Stimulated activated CD4-positive, alpha-beta T cell treated with anti-CD3 and anti-CD28 coated beads, TNF-alpha, amount 100 ng/mL, for 48 hours (primary cell): ENCODE measurements around the gene PRTG.
A peak's percentile ranks its signal among the peaks of the same experiment; 100 is the strongest.
"Not testable (repeated sequence)": the region's sequence is repeated elsewhere in the genome, so short reads cannot be mapped to it uniquely, and the experiment has no call there.

Source experiments
- DNase-seq, 3 donors: peaks; one replicate each; pipeline ENCODE4 v3.0.0-alpha.2; 2020; ENCODE audit warnings: low read depth in 3 of 3

PRTG gene

GRCh38 chr15:55633731-55634130 is 109.2 kb downstream of the PRTG start:
- no peak for DNase-seq

GRCh38 chr15:55632434-55632833 is 110.5 kb downstream of the PRTG start:
- no peak for DNase-seq

- no peak for DNase-seq
Measured at GRCh38 chr15:55630858-55631257, 112.1 kb downstream of the PRTG start.

- no peak for DNase-seq
Measured at GRCh38 chr15:55628369-55628730, 114.6 kb downstream of the PRTG start.

GRCh38 chr15:55627730-55628368 is 115.1 kb downstream of the PRTG start:
- DNase-seq = no peak

- DNase-seq = no peak
Measured at GRCh38 chr15:55619783-55620182, 123.2 kb downstream of the PRTG start.

- DNase-seq = no peak
Measured at GRCh38 chr15:55618387-55618786, 124.6 kb downstream of the PRTG start.

- no peak for DNase-seq
Measured at GRCh38 chr15:55615445-55615844, 127.5 kb downstream of the PRTG start.

GRCh38 chr15:55613727-55614126 is 129.2 kb downstream of the PRTG start:
- no peak for DNase-seq

- no peak for DNase-seq
Measured at GRCh38 chr15:55606214-55606613, 136.7 kb downstream of the PRTG start.

- DNase-seq = no peak
Measured at GRCh38 chr15:55601374-55601773, 141.6 kb downstream of the PRTG start.

GRCh38 chr15:55599439-55599838 is 143.5 kb downstream of the PRTG start:
- DNase-seq = no peak

GRCh38 chr15:55593019-55593418 is 149.9 kb downstream of the PRTG start:
- DNase-seq = not testable (repeated sequence)

GRCh38 chr15:55590788-55591187 is 152.2 kb downstream of the PRTG start:
- no peak for DNase-seq

- no peak for DNase-seq
Measured at GRCh38 chr15:55589287-55589686, 153.7 kb downstream of the PRTG start.

- DNase-seq = no peak
Measured at GRCh38 chr15:55588815-55589115, 154.2 kb downstream of the PRTG start.

- peak in 2 of 3 donors; percentile 20 to 26 for DNase-seq
Measured at GRCh38 chr15:55588070-55588814, 154.7 kb downstream of the PRTG start, which contains the start of gene PYGO1. PYGO1 (minus strand) TSS chr15:55588345; CDS start chr15:55587883, 462 bp downstream.

GRCh38 chr15:55587321-55588069 is 155.5 kb downstream of the PRTG start:
- peak in 1 of 3 donors; percentile 8 for DNase-seq

GRCh38 chr15:55586808-55587207 is 156.1 kb downstream of the PRTG start:
- no peak for DNase-seq

GRCh38 chr15:55576943-55577342 is 166.0 kb downstream of the PRTG start:
- DNase-seq = no peak

GRCh38 chr15:55574096-55574495 is 168.9 kb downstream of the PRTG start:
- no peak for DNase-seq

- no peak for DNase-seq
Measured at GRCh38 chr15:55573224-55573623, 169.7 kb downstream of the PRTG start.
